ENCODE measurements around the gene GPATCH11.

GPATCH11 gene

GRCh38 chr2:37105150-37105549 lies 20.8 kb downstream of the GPATCH11 start:
- no peak overlapping the region for H3K4me3 ChIP-seq (ENCODE audit: low read depth, low read length)

GRCh38 chr2:37109523-37109922 lies 25.2 kb downstream of the GPATCH11 start:
- H3K4me3 ChIP-seq (ENCODE audit: low read depth, low read length) = no peak overlapping the region

- no peak overlapping the region for H3K4me3 ChIP-seq (ENCODE audit: low read depth, low read length)
Measured at GRCh38 chr2:37110306-37111212, 26.2 kb downstream of the GPATCH11 start.

GRCh38 chr2:37111958-37112357 lies 27.6 kb downstream of the GPATCH11 start:
- no peak overlapping the region for H3K4me3 ChIP-seq (ENCODE audit: low read depth, low read length)

- H3K4me3 ChIP-seq (ENCODE audit: low read depth, low read length) = no peak overlapping the region
Measured at GRCh38 chr2:37117566-37117965, 33.2 kb downstream of the GPATCH11 start.

GRCh38 chr2:37119157-37119556 lies 34.8 kb downstream of the GPATCH11 start:
- no peak overlapping the region for H3K4me3 ChIP-seq (ENCODE audit: low read depth, low read length)

GRCh38 chr2:37125416-37125815 lies 41.1 kb downstream of the GPATCH11 start:
- no peak overlapping the region for H3K4me3 ChIP-seq (ENCODE audit: low read depth, low read length)

- no peak overlapping the region for H3K4me3 ChIP-seq (ENCODE audit: low read depth, low read length)
Measured at GRCh38 chr2:37132914-37133313, 48.6 kb downstream of the GPATCH11 start.

GRCh38 chr2:37142546-37142945 lies 58.2 kb downstream of the GPATCH11 start:
- no peak overlapping the region for H3K4me3 ChIP-seq (ENCODE audit: low read depth, low read length)

- no peak overlapping the region for H3K4me3 ChIP-seq (ENCODE audit: low read depth, low read length)
Measured at GRCh38 chr2:37143974-37144373, 59.7 kb downstream of the GPATCH11 start.

- no peak overlapping the region for H3K4me3 ChIP-seq (ENCODE audit: low read depth, low read length)
Measured at GRCh38 chr2:37146062-37146461, 61.7 kb downstream of the GPATCH11 start.

- no peak overlapping the region for H3K4me3 ChIP-seq (ENCODE audit: low read depth, low read length)
Measured at GRCh38 chr2:37148325-37148724, 64.0 kb downstream of the GPATCH11 start.
